Pulmonary artery endothelial cell (primary cell): ENCODE measurements around the gene CACNB4. TPM values are rescaled to one million over a fixed set of nuclear protein-coding genes. Genes with fewer than 3 reads are reported as not detected.

ENCODE experiments used
- DNase-seq: peaks from one replicate; pipeline ENCODE4 v3.0.0-alpha.2; 2011; ENCODE audit warnings: low read depth, low spot score
- total RNA-seq: library from RNA; depleted of rRNA; stranded (reverse); fragments of >200 nt; gene quantifications from 2 replicates; pipeline ENCODE4 v1.2.3, GENCODE V29; 2014

CACNB4 gene
- total RNA-seq, 1 donor from 2014 or later = 0.13 TPM

DNA sequence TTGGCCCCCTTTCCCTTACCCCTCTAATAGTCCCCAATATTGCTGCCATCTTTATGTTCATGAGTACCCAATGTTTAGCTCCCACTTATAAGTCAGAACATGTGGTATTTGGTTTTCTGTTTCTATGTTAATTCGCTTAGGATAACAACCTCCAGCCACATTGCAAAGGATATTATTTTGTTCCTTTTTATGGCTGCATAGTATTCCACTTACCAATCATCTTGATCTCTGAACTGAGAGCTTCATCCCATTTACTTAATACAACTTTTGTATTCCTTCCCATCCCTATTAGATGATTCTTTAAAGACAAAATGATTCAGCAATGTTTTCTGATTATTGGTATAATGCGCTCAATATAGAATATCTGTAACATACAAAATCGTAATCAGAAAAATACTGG is 307.3 kb downstream of the CACNB4 start:
- DNase-seq = no peak

DNA sequence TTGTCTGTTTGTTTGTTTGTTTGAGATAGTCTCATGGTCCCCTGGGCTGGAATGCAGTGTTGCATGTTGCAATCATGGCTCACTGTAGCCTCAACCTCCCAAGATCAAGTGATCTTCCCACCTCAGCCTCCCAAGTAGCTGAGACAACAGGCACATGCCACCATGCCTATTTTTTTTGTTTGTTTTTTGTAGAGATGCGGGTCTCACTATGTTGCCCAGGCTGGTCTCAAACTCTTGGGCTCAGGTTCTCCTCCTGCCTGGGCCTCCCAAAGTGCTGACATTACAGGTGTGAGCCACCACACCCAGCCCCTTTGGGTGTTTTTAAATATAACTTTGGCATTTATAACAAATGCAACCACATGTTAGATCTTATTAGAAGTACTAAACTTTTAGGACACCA is 308.2 kb downstream of the CACNB4 start:
- no peak for DNase-seq

DNA sequence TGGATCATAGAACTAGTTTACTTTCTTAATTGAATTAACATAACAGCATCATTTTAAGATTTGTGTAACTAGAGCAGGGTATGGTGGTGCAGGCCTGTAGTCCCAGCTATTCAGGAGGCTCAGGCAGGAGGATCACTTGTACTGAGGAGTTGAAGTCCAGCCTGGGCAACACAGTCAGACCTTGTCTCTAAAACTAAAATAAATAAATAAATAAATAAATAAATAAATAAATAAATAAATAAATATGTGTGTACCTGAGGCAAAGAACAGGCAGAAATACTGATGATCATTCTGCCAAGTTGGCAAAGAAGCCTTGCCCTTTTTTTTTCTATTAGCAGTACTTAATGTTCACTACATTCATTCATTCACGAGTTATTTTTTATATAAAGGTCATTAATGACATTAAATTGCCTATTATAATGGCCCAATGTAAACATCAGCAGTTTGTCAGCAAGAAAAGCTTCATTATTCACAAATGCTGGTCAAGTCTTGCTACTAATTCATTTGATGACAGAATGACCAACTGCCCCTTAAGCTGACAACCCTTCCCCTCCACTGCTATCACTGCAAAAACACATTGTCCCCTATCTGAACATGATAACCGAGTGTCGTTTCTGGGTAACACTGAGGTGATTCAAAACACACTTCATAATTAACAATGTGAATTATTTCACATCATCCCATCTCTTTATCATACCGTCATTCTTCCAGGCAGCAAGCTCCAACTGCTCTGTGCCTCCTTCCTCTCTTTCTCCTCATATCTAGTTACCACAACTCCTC is 309.6 kb downstream of the CACNB4 start:
- DNase-seq = no peak

GRCh38 chr2:151786483-151786882 is 312.4 kb downstream of the CACNB4 start:
- DNase-seq = no peak

DNA sequence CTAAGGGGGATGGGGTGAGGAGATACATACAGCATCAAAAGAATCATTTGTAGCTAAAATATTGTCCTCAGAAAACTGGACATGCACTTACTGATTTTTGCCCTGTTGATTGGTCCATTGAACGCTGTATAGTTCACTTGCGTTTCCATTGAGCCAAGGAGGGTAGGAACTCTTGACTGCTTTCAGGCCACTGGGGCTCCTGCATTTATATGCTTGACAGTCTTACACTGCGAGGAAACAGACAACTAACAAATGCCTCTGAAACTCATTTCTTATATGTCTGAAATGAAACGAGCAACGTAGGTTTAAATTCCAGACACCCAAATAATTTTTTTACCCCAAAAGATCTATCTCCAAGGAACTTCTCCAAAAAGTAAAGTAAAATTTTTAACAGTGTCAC is 312.8 kb downstream of the CACNB4 start:
- no peak for DNase-seq

- no peak for DNase-seq
These were observed 315.7 kb downstream of the CACNB4 start for GRCh38 chr2:151783133-151783520.

Other genes with a start within 250 kb of the CACNB4 start
- gene STAM2, start 76.7 kb upstream of the CACNB4 start, total RNA-seq = 18.1 and 26.7 TPM in 2 replicates
- gene FMNL2, start 236.1 kb upstream of the CACNB4 start, total RNA-seq = 26.6 and 27.0 TPM in 2 replicates